ENCODE results near the gene MYMK.

DNA sequence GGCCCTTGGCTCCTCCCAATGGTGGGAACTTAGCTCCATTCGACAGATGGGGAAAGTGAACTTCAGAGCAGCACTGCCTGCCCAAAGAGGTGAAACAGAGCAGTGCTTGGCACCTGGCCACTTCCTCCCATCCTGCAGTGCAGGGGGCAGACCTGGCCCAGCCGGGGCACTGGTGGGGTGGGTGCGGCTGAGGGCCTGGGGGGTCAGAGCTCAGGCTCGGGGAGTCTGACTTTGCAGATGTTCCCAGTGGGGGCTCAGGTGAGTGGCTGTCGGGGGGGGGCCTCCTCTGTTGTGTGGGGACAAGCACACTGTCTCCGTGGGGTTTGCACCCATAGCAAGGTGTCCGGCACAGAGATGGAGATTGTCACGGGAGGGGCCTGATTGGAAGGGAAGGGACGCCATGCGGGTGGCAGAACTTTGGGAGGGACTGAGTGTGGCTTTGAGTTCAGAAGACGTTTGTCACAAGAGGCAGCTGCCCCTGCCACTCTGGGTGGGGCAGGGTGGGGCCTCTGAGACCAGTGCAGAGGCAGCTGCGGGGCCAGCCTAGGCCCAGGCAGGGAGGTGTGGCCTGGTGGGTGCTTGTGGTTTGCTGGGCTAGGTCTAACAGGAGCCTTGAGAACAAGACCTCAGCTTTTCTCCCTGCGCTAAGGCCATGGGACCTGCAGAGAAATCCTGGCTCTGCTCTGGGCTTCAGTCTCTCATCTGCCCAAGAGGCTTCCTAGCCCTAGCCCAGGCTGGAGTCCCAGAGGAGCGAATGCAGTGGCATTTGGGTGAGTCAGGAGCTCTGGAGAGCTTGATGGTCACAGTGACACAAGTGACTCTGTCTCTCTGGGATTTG lies 2.5 kb downstream of the MYMK start:
- no peak for TF ChIP-seq L3MBTL2 (conservative IDR thresholded peaks at IDR 0.05)
- TF ChIP-seq ELF4 (IDR thresholded peaks at IDR 0.05): no peak
- no peak for TF ChIP-seq SUZ12 (IDR thresholded peaks at IDR 0.05)
- TF ChIP-seq FOXK2 (IDR thresholded peaks at IDR 0.05): no peak
- TF ChIP-seq ARNT (IDR thresholded peaks at IDR 0.05): no peak

Data from HEK293T (cell line).